Lower leg skin (tissue), 4 donors: ENCODE data around the gene GRB10. TPM values are rescaled to one million over a fixed set of nuclear protein-coding genes. Genes with fewer than 3 reads are reported as not detected.

Experiments used
- DNase-seq, 2 donors: peaks; one replicate each; pipeline ENCODE4 v3.0.0-alpha.2; 2019; ENCODE audit warnings: low spot score in 2 of 2
- H3K4me3 ChIP-seq: fragments of 200-600 bp; sonication (generic); 2 replicates; pipeline ENCODE4 v1.5.1; 2017; ENCODE audit warnings: mild to moderate bottlenecking, low read depth; ENCODE audit not compliant: poor library complexity, severe bottlenecking
- CTCF ChIP-seq, 3 donors: fragments of 450-650 bp; IDR thresholded peaks; one replicate each; pipeline ENCODE4 v1.5.1; 2016; ENCODE audit warnings: antibody characterized with exemption in 3 of 3, mild to moderate bottlenecking in 3 of 3, moderate library complexity in 2 of 3
- POLR2A ChIP-seq, 2 donors: fragments of 450-650 bp; IDR thresholded peaks; one replicate each; pipeline ENCODE4 v1.6.1; 2016 to 2017; ENCODE audit warnings: antibody characterized with exemption in 2 of 2, mild to moderate bottlenecking in 1 of 2, moderate library complexity in 1 of 2
- WGBS, 2 donors: methylation state at CpG; one replicate each; pipeline ENCODE4 v1.1.5; 2018; 5-methylcytosine and 5-hydroxymethylcytosine counted together
- intact Hi-C: fragments of 100-400 bp; cut with DNase I; formaldehyde crosslinking; loops from one replicate; pipeline ENCODE4 v1.15.0; 2023; ENCODE audit warnings: low total_unique reads
- total RNA-seq, 4 donors: library from RNA; depleted of rRNA; stranded (reverse); fragments of >200 nt; gene quantifications; one replicate each; pipeline ENCODE4 v1.1.0, GENCODE V29; 2016

Gene GRB10
- total RNA-seq, 4 donors from 2014 or later: 6.6 to 25.7 (median 15.2) TPM

GRCh38 chr7:50564171-50564570 lies 218.5 kb downstream of the GRB10 start:
- 79 to 85% methylated on average over 8 of the region's 8 CpGs for WGBS, 2 donors
- no peak for DNase-seq
- H3K4me3 ChIP-seq: no peak overlapping the region
- no peak for TF ChIP-seq CTCF (IDR thresholded peaks at IDR 0.05)
- TF ChIP-seq POLR2A (IDR thresholded peaks at IDR 0.05): no peak
- intact Hi-C loops: no loop called here

GRCh38 chr7:50562136-50562535 lies 220.6 kb downstream of the GRB10 start:
- no peak for DNase-seq
- intact Hi-C loops: no loop called here

GRCh38 chr7:50560865-50561351 lies 221.8 kb downstream of the GRB10 start:
- DNase-seq: no peak
- no peak overlapping the region for H3K4me3 ChIP-seq
- WGBS, 2 donors: 52 to 57% methylated on average over 9 of the region's 9 CpGs
- intact Hi-C loops: no loop called here
- TF ChIP-seq POLR2A (IDR thresholded peaks at IDR 0.05) (no peak), CTCF (IDR thresholded peaks at IDR 0.05) (no peak)

More at GRCh38 chr7:50562136-50562535, 220.6 kb downstream of the GRB10 start:
- TF ChIP-seq POLR2A (IDR thresholded peaks at IDR 0.05): no peak
- TF ChIP-seq CTCF (IDR thresholded peaks at IDR 0.05): no peak
- WGBS, 2 donors: 78 to 82% methylated on average over 5 of the region's 5 CpGs
- no peak overlapping the region for H3K4me3 ChIP-seq

GRCh38 chr7:50559881-50560280 lies 222.8 kb downstream of the GRB10 start:
- intact Hi-C loops: no loop called here

GRCh38 chr7:50558294-50559053 lies 224.2 kb downstream of the GRB10 start:
- WGBS, 2 donors: 67 to 70% methylated on average over 5 of the region's 5 CpGs
- no peak overlapping the region for H3K4me3 ChIP-seq
- intact Hi-C loops: no loop called here
- no peak for DNase-seq
- TF ChIP-seq CTCF (IDR thresholded peaks at IDR 0.05) (no peak), POLR2A (IDR thresholded peaks at IDR 0.05) (no peak)

More at GRCh38 chr7:50559881-50560280, 222.8 kb downstream of the GRB10 start:
- WGBS, 2 donors: 73 to 75% methylated on average over 7 of the region's 7 CpGs
- no peak overlapping the region for H3K4me3 ChIP-seq
- TF ChIP-seq POLR2A (IDR thresholded peaks at IDR 0.05) (no peak), CTCF (IDR thresholded peaks at IDR 0.05) (no peak)
- no peak for DNase-seq
